B cell (primary cell): ENCODE data around the gene S100A13. TPM values are rescaled to one million over a fixed set of nuclear protein-coding genes. Genes with fewer than 3 reads are reported as not detected.

Source experiments
- ATAC-seq: fragments of 200-7000 bp; cut with Tn5 transposase; one replicate; pipeline ENCODE4 v1.10.0; 2021; ENCODE audit warnings: low read depth, mild to moderate bottlenecking, moderate number of reproducible peaks, moderate library complexity
- CTCF ChIA-PET: fragments of 350-600 bp; sonication (Branson Sonifier 250); formaldehyde crosslinking; loops from one replicate; lab custom pipeline; 2021; ENCODE audit warnings: antibody characterized with exemption, inconsistent platforms; lab: Charles Lee
- POLR2A ChIA-PET: fragments of 350-600 bp; sonication (Branson Sonifier 250); formaldehyde crosslinking; loops from one replicate; lab custom pipeline; 2021; ENCODE audit warnings: antibody characterized with exemption; lab: Charles Lee
- DNase-seq: peaks from one replicate; pipeline ENCODE4 v3.0.0; 2013
- H2AFZ ChIP-seq: 2 replicates; pipeline ENCODE4 v1.6.1; 2012; ENCODE audit warnings: mild to moderate bottlenecking, low read depth, low read length; ENCODE audit not compliant: insufficient read depth, poor library complexity, severe bottlenecking
- H3K27ac ChIP-seq, 2 donors: 1 replicate in 1 of 2; 2 replicates in 1 of 2; pipeline ENCODE4 v1.5.1; 2012 to 2013; ENCODE audit warnings: low read length in 2 of 2, mild to moderate bottlenecking in 2 of 2, moderate library complexity in 1 of 2
- H3K27me3 ChIP-seq, 4 experiments: fragments of 200-600 bp in 1 of 4; sonication (generic) in 1 of 4; replicated peaks in 1 of 4; 1 replicate in 2 of 4; 2 replicates in 2 of 4; pipeline versions ENCODE4 v1.6.1 to v1.7.0; 2013 to 2016; ENCODE audit warnings: low read length in 3 of 4, mild to moderate bottlenecking in 2 of 4, mixed read lengths in 1 of 4, moderate library complexity in 1 of 4; ENCODE audit not compliant: insufficient read depth in 4 of 4, control insufficient read depth in 3 of 4; ENCODE audit errors: control extremely low read depth in 1 of 4
- H3K36me3 ChIP-seq, 2 experiments: replicated peaks in 1 of 2; 1 replicate in 1 of 2; 2 replicates in 1 of 2; pipeline versions ENCODE4 v1.6.1 to v1.7.1; 2013; ENCODE audit warnings: low read length in 1 of 2; ENCODE audit not compliant: insufficient read depth in 2 of 2, control insufficient read depth in 1 of 2; ENCODE audit errors: control extremely low read depth in 1 of 2, extremely low read depth in 1 of 2
- H3K4me1 ChIP-seq, 2 donors: fragments of 200-600 bp in 1 of 2; sonication (generic) in 1 of 2; 1 replicate in 1 of 2; 2 replicates in 1 of 2; pipeline versions ENCODE4 v1.5.1 to v1.6.1; 2013 to 2017; ENCODE audit warnings: low read length in 2 of 2; ENCODE audit not compliant: control insufficient read depth in 2 of 2, insufficient read depth in 2 of 2
- H3K4me2 ChIP-seq: replicated peaks from 2 replicates; pipeline ENCODE3; 2012; ENCODE audit warnings: mild to moderate bottlenecking, low read depth, low read length; ENCODE audit not compliant: poor library complexity, severe bottlenecking
- H3K4me3 ChIP-seq, 5 experiments: fragments of 200-600 bp in 1 of 5; sonication (generic) in 1 of 5; 1 replicate in 3 of 5; 2 replicates in 2 of 5; pipeline versions ENCODE4 v1.5.1 to v1.7.0; 2011 to 2016; ENCODE audit warnings: low read length in 4 of 5, mild to moderate bottlenecking in 4 of 5, low read depth in 2 of 5, control low read depth in 1 of 5, moderate library complexity in 1 of 5; ENCODE audit not compliant: insufficient read depth in 1 of 5; ENCODE audit errors: control extremely low read depth in 1 of 5, extremely low read depth in 1 of 5
- H3K79me2 ChIP-seq: fragments of 200-600 bp; sonication (generic); one replicate; pipeline ENCODE4 v1.6.0; 2016; ENCODE audit warnings: low read length; ENCODE audit not compliant: control insufficient read depth, insufficient read depth
- H3K9ac ChIP-seq: fragments of 200-600 bp; sonication (generic); 2 replicates; pipeline ENCODE4 v1.6.1; 2017; ENCODE audit warnings: mild to moderate bottlenecking, low read length, moderate library complexity
- H3K9me3 ChIP-seq, 3 donors: one replicate each; pipeline versions ENCODE4 v1.6.1 to v1.7.1; 2013; ENCODE audit warnings: low read length in 2 of 3; ENCODE audit not compliant: control insufficient read depth in 2 of 3, insufficient read depth in 1 of 3; ENCODE audit errors: control extremely low read depth in 1 of 3
- H4K20me1 ChIP-seq: 2 replicates; pipeline ENCODE4 v1.6.0; 2012; ENCODE audit warnings: mild to moderate bottlenecking, low read length; ENCODE audit not compliant: insufficient read depth, control insufficient read depth, poor library complexity, severe bottlenecking
- H3K27ac Mint-ChIP-seq: one replicate; pipeline ENCODE4 v1.8.0; 2021; ENCODE audit warnings: mixed read lengths
- H3K27me3 Mint-ChIP-seq: one replicate; pipeline ENCODE4 v1.8.0; 2021; ENCODE audit warnings: mixed read lengths
- H3K4me1 Mint-ChIP-seq: one replicate; pipeline ENCODE4 v1.8.0; 2021; ENCODE audit warnings: mixed read lengths
- H3K4me3 Mint-ChIP-seq: one replicate; pipeline ENCODE4 v1.8.0; 2021; ENCODE audit warnings: mixed read lengths
- H3K9me3 Mint-ChIP-seq: one replicate; pipeline ENCODE4 v1.8.0; 2022; ENCODE audit warnings: mixed read lengths; ENCODE audit not compliant: insufficient read depth
- EZH2 ChIP-seq: IDR thresholded peaks from 2 replicates; pipeline ENCODE4 v1.6.1; 2012; ENCODE audit warnings: borderline replicate concordance, low read depth, mild to moderate bottlenecking, moderate library complexity, low read length; ENCODE audit not compliant: insufficient read depth, poor library complexity, severe bottlenecking
- WGBS: methylation state at CpG from one replicate; pipeline ENCODE4 v1.1.5; 2013; ENCODE audit warnings: missing lambda C conversion rate; ENCODE audit not compliant: insufficient coverage; 5-methylcytosine and 5-hydroxymethylcytosine counted together
- intact Hi-C: fragments of 100-400 bp; cut with micrococcal nuclease; formaldehyde crosslinking; loops from one replicate; pipeline ENCODE4 v1.10.0; 2022
- polyA plus RNA-seq: library from polyadenylated mRNA; depleted of rRNA; stranded (reverse); fragments of >200 nt; gene quantifications from 2 replicates; pipeline ENCODE4 v1.2.3, GENCODE V29; 2012
- total RNA-seq, 2 donors: library from RNA; stranded (reverse); fragments of 120-200 nt in 1 of 2; gene quantifications; 1 replicate in 1 of 2; 2 replicates in 1 of 2; pipeline versions ENCODE4 v1.2.3 to v1.2.4, GENCODE V29; 2013 to 2022
- TF ChIP-seq, protein P1 (sequence below): fragments of 200-600 bp; IDR thresholded peaks from one replicate; pipeline ENCODE4 v1.8.0; 2022; ENCODE audit warnings: antibody characterized with exemption, mild to moderate bottlenecking

S100A13 gene
- total and polyA plus RNA-seq, 2 donors (not counting 1 experiment from before 2014, with no cell fraction given) = 9.8 to 17.8 TPM

DNA sequence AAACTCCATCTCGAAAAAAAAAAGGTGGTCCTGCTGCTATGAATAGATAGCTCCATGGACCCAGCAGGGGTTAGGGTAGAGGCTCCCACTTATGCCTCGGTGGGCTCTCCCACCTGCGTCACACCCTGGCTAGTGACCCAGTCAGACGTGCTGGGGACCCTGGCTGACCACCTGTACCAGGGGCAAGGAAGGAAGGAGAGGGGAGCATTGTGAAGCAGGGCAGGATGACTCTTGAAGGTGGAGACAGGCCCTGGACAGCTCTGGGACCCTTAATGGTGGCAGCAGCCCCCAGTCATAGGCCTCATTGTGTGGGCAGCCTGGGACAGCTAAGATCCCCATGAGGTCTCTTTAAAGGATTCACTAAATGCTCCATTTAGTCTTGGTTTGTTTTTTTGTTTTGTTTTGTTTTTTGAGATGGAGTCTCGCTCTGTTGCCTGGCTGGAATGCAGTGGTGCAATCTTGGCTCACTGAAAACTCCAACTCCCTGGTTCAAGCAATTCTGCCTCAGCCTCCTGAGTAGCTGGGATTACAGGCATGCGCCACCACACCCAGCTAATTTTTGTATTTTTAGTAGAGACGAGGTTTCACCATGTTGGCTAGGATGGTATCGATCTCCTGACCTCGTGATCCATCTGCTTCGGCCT, 20.8 kb upstream of the S100A13 start:
- H3K27me3 Mint-ChIP-seq = no peaks in the 10 kb centered on the region
- DNase-seq (no peak), ATAC-seq (no peak)
- peaks cover 14 to 46% of the 10 kb centered on the region in 2 experiments for H3K36me3 ChIP-seq
- peak overlapping the region in 1 of 2 donors; percentile 19 for H3K27ac ChIP-seq
- H3K4me3 ChIP-seq = no peak overlapping the region
- H3K4me3 Mint-ChIP-seq = no peak overlapping the region
- H3K4me1 ChIP-seq = no peaks in the 10 kb centered on the region
- WGBS = 92% methylated on average over 9 of the region's 10 CpGs
- H3K9ac ChIP-seq = no peak overlapping the region
- TF ChIP-seq EZH2 = no peak
- TF ChIP-seq, protein P1, sequence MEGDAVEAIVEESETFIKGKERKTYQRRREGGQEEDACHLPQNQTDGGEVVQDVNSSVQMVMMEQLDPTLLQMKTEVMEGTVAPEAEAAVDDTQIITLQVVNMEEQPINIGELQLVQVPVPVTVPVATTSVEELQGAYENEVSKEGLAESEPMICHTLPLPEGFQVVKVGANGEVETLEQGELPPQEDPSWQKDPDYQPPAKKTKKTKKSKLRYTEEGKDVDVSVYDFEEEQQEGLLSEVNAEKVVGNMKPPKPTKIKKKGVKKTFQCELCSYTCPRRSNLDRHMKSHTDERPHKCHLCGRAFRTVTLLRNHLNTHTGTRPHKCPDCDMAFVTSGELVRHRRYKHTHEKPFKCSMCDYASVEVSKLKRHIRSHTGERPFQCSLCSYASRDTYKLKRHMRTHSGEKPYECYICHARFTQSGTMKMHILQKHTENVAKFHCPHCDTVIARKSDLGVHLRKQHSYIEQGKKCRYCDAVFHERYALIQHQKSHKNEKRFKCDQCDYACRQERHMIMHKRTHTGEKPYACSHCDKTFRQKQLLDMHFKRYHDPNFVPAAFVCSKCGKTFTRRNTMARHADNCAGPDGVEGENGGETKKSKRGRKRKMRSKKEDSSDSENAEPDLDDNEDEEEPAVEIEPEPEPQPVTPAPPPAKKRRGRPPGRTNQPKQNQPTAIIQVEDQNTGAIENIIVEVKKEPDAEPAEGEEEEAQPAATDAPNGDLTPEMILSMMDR = no peak
- H3K27ac Mint-ChIP-seq = peak overlapping the region; percentile 81
- no peak overlapping the region for H3K4me2 ChIP-seq
- H3K79me2 ChIP-seq = peaks cover 5% of the 10 kb centered on the region
- peaks cover 4% of the 10 kb centered on the region for H4K20me1 ChIP-seq
- H3K9me3 ChIP-seq = no peaks in the 10 kb centered on the region
- no peak overlapping the region for H2AFZ ChIP-seq
- no peaks in the 10 kb centered on the region for H3K27me3 ChIP-seq
- peaks cover 7% of the 10 kb centered on the region for H3K4me1 Mint-ChIP-seq
- intact Hi-C loops = no loop called here
- CTCF ChIA-PET = interaction anchor here (2.4 kb wide), 1 partner anchor 76 kb away, joined by 6 read pairs; no protein-coding TSS in a partner anchor
- no peaks in the 10 kb centered on the region for H3K9me3 Mint-ChIP-seq
- POLR2A ChIA-PET = interaction anchor here (0.7 kb wide), 1 partner anchor 14 kb away, joined by 3 read pairs; the partner anchor contains the start of gene CHTOP

DNA sequence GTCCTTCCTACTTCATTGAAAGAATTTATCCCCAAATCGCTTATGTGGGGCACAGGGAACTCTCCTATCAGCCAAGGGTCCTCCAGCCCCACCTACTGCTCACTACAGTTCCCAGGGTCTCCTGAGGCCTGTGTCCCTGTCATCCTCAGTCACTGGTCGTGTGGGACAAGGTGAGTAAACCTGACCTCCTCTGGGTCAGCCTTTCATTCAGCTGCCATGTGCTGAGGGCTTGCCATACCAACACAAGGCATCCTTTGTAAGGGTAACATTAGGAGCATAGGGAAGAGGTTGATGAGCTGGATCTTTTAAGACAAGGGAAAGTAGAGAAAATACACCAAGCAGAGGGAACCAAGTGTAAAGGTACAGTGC, 20.0 kb upstream of the S100A13 start:
- TF ChIP-seq EZH2 = no peak
- TF ChIP-seq, protein P1 = no peak
- Mint-ChIP-seq H3K4me1 (peaks cover 10% of the 10 kb centered on the region), H3K27me3 (no peaks in the 10 kb centered on the region), H3K27ac (no peak overlapping the region), H3K9me3 (no peaks in the 10 kb centered on the region), H3K4me3 (no peak overlapping the region)
- WGBS = 85% methylated on average over 2 of the region's 2 CpGs
- intact Hi-C loops = no loop called here
- DNase-seq (no peak), ATAC-seq (no peak)
- Histone ChIP-seq H3K79me2 (peaks cover 9% of the 10 kb centered on the region), H3K4me1 (no peaks in the 10 kb centered on the region), H3K27ac (peak overlapping the region in 1 of 2 donors; percentile 11), H4K20me1 (peaks cover 8% of the 10 kb centered on the region), H2AFZ (no peak overlapping the region), H3K27me3 (no peaks in the 10 kb centered on the region), H3K36me3 (peaks cover 21 to 54% of the 10 kb centered on the region in 2 experiments), H3K4me2 (no peak overlapping the region), H3K9ac (no peak overlapping the region), H3K9me3 (no peaks in the 10 kb centered on the region), H3K4me3 (no peak overlapping the region)
- ChIA-PET POLR2A (no interaction called here), CTCF (interaction anchor here (2.4 kb wide), 1 partner anchor 75 kb away, joined by 6 read pairs; no protein-coding TSS in a partner anchor)
